Liver (tissue), 3 donors: Measurements from ENCODE around the gene RAMP2.

Experiments
- CTCF ChIP-seq: fragments of 150-350 bp; IDR thresholded peaks from 2 replicates; pipeline ENCODE4 v1.5.1; 2017; ENCODE audit warnings: improper control_type of control experiment, low read depth, low read length; ENCODE audit not compliant: missing input control
- EGR1 ChIP-seq, 2 donors: IDR thresholded peaks; 2 replicates each; pipeline ENCODE4 v1.6.1; 2016 to 2018; ENCODE audit warnings: antibody characterized with exemption in 2 of 2, low read depth in 2 of 2
- FOXA1 ChIP-seq: IDR thresholded peaks from 2 replicates; pipeline ENCODE4 v1.6.1; 2016; ENCODE audit warnings: antibody characterized with exemption
- GABPA ChIP-seq, 2 donors: IDR thresholded peaks in 1 of 2; conservative IDR thresholded peaks in 1 of 2; 2 replicates each; pipeline ENCODE4 v1.6.1; 2016; ENCODE audit warnings: antibody characterized with exemption in 2 of 2, mild to moderate bottlenecking in 1 of 2, moderate library complexity in 1 of 2
- HNF4A ChIP-seq, 2 donors: conservative IDR thresholded peaks; 2 replicates each; pipeline ENCODE4 v1.6.1; 2016; ENCODE audit warnings: antibody characterized with exemption in 2 of 2, mild to moderate bottlenecking in 2 of 2
- JUND ChIP-seq, 2 donors: IDR thresholded peaks; 2 replicates each; pipeline ENCODE4 v1.6.1; 2016; ENCODE audit warnings: antibody characterized with exemption in 2 of 2
- MAX ChIP-seq: IDR thresholded peaks from 2 replicates; pipeline ENCODE4 v1.6.1; 2016; ENCODE audit warnings: antibody characterized with exemption
- RAD21 ChIP-seq, 2 donors: IDR thresholded peaks; 2 replicates each; pipeline ENCODE4 v1.6.1; 2016; ENCODE audit warnings: antibody characterized with exemption in 2 of 2, mild to moderate bottlenecking in 2 of 2
- REST ChIP-seq: IDR thresholded peaks from 2 replicates; pipeline ENCODE4 v1.6.1; 2016; ENCODE audit warnings: antibody characterized with exemption, mild to moderate bottlenecking
- RXRA ChIP-seq, 2 donors: IDR thresholded peaks; 2 replicates each; pipeline ENCODE4 v1.6.1; 2017 to 2018; ENCODE audit warnings: antibody characterized with exemption in 2 of 2, mild to moderate bottlenecking in 1 of 2
- TAF1 ChIP-seq: conservative IDR thresholded peaks from 2 replicates; pipeline ENCODE4 v1.6.1; 2016; ENCODE audit warnings: antibody characterized with exemption, mild to moderate bottlenecking
- YY1 ChIP-seq: IDR thresholded peaks from 2 replicates; pipeline ENCODE4 v1.6.1; 2016; ENCODE audit warnings: antibody characterized with exemption, mild to moderate bottlenecking
- TF ChIP-seq, protein P1 (sequence below): IDR thresholded peaks from 2 replicates; pipeline ENCODE4 v1.6.1; 2016; ENCODE audit warnings: antibody characterized with exemption
- donor health status: healthy.
- donor health status: healthy.

- no peak for TF ChIP-seq RAD21 (IDR thresholded peaks at IDR 0.05)
- TF ChIP-seq CTCF = no peak
- TF ChIP-seq HNF4A (conservative IDR thresholded peaks at IDR 0.05) = no peak
- no peak for TF ChIP-seq EGR1 (IDR thresholded peaks at IDR 0.05; ENCODE audit: low read depth in 2 of 2)
- TF ChIP-seq YY1 = no peak
- TF ChIP-seq JUND (IDR thresholded peaks at IDR 0.05) = no peak
- TF ChIP-seq, protein P1, sequence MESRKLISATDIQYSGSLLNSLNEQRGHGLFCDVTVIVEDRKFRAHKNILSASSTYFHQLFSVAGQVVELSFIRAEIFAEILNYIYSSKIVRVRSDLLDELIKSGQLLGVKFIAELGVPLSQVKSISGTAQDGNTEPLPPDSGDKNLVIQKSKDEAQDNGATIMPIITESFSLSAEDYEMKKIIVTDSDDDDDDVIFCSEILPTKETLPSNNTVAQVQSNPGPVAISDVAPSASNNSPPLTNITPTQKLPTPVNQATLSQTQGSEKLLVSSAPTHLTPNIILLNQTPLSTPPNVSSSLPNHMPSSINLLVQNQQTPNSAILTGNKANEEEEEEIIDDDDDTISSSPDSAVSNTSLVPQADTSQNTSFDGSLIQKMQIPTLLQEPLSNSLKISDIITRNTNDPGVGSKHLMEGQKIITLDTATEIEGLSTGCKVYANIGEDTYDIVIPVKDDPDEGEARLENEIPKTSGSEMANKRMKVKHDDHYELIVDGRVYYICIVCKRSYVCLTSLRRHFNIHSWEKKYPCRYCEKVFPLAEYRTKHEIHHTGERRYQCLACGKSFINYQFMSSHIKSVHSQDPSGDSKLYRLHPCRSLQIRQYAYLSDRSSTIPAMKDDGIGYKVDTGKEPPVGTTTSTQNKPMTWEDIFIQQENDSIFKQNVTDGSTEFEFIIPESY = no peak
- no peak for TF ChIP-seq TAF1
- TF ChIP-seq REST = no peak
- no peak for TF ChIP-seq RXRA (IDR thresholded peaks at IDR 0.05)
- TF ChIP-seq MAX = no peak
- no peak for TF ChIP-seq GABPA (IDR thresholded peaks at IDR 0.05 in 1 of 2, conservative IDR thresholded peaks at IDR 0.05 in 1 of 2)
- no peak for TF ChIP-seq FOXA1
Measured at GRCh38 chr17:42803074-42803883, 42.3 kb downstream of the RAMP2 start.
